ENCODE data around the gene NPHP4. TPM values are rescaled to one million over a fixed set of nuclear protein-coding genes. Genes with fewer than 3 reads are reported as not detected.

NPHP4 gene
- total and polyA plus RNA-seq, 9 of the 15 experiments (the other 6 are each of a cell fraction or from before 2014, with no cell fraction given) = 0.52 to 26.2 (median 6.7) TPM

DNA sequence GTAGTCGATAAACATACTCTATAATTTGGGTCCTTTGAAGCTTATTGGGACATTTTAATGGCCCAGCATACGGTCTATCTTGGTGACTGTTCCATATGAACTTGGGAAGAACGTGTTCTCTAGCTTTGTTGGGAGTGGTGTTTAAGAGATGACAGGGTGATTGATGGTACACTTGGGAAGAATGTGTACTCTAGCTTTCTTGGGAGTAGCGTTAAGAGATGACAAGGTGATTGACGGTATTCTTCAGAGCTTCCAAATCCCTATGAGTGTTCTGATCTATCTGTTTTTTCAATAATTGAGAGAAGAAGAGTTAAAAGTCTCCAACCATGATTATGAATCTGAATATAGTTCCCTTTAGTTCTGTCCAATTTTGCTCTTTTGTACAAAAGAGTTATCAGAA lies 9.4 kb downstream of the NPHP4 start (continued):
- TF ChIP-seq MED1 (CRISPR knock-in tag; IDR thresholded peaks at IDR 0.05; ENCODE audit: borderline replicate concordance) = no peak
- no peak for TF ChIP-seq DIDO1 (tag; IDR thresholded peaks at IDR 0.05; ENCODE audit: low read depth)
- no peak for TF ChIP-seq ZNF589 (CRISPR knock-in tag; IDR thresholded peaks at IDR 0.05; ENCODE audit: low read depth)
- TF ChIP-seq GTF2E2 (tag; IDR thresholded peaks at IDR 0.05) = no peak
- TF ChIP-seq, protein P1, sequence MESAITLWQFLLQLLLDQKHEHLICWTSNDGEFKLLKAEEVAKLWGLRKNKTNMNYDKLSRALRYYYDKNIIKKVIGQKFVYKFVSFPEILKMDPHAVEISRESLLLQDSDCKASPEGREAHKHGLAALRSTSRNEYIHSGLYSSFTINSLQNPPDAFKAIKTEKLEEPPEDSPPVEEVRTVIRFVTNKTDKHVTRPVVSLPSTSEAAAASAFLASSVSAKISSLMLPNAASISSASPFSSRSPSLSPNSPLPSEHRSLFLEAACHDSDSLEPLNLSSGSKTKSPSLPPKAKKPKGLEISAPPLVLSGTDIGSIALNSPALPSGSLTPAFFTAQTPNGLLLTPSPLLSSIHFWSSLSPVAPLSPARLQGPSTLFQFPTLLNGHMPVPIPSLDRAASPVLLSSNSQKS (CRISPR knock-in tag; IDR thresholded peaks at IDR 0.05) = no peak
- TF ChIP-seq, protein P2, sequence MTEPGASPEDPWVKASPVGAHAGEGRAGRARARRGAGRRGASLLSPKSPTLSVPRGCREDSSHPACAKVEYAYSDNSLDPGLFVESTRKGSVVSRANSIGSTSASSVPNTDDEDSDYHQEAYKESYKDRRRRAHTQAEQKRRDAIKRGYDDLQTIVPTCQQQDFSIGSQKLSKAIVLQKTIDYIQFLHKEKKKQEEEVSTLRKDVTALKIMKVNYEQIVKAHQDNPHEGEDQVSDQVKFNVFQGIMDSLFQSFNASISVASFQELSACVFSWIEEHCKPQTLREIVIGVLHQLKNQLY (CRISPR knock-in tag; conservative IDR thresholded peaks at IDR 0.05) = no peak
- TF ChIP-seq HMG20B (CRISPR knock-in tag; IDR thresholded peaks at IDR 0.05) = no peak
- TF ChIP-seq PYGO2 (tag; IDR thresholded peaks at IDR 0.05) = 0 out of 2 replicates have a peak, but pooled peaks have one; percentile 2
- no peak for TF ChIP-seq NUFIP1 (IDR thresholded peaks at IDR 0.05; ENCODE audit: partially characterized antibody)
- TF ChIP-seq FOXM1 (IDR thresholded peaks at IDR 0.05; ENCODE audit: low read depth) = no peak
- TF ChIP-seq FOXM1 (CRISPR knock-in tag; IDR thresholded peaks at IDR 0.05; ENCODE audit: low read depth) = no peak
- TF ChIP-seq SUPT5H (IDR thresholded peaks at IDR 0.05) = no peak
- TF ChIP-seq, protein P3, sequence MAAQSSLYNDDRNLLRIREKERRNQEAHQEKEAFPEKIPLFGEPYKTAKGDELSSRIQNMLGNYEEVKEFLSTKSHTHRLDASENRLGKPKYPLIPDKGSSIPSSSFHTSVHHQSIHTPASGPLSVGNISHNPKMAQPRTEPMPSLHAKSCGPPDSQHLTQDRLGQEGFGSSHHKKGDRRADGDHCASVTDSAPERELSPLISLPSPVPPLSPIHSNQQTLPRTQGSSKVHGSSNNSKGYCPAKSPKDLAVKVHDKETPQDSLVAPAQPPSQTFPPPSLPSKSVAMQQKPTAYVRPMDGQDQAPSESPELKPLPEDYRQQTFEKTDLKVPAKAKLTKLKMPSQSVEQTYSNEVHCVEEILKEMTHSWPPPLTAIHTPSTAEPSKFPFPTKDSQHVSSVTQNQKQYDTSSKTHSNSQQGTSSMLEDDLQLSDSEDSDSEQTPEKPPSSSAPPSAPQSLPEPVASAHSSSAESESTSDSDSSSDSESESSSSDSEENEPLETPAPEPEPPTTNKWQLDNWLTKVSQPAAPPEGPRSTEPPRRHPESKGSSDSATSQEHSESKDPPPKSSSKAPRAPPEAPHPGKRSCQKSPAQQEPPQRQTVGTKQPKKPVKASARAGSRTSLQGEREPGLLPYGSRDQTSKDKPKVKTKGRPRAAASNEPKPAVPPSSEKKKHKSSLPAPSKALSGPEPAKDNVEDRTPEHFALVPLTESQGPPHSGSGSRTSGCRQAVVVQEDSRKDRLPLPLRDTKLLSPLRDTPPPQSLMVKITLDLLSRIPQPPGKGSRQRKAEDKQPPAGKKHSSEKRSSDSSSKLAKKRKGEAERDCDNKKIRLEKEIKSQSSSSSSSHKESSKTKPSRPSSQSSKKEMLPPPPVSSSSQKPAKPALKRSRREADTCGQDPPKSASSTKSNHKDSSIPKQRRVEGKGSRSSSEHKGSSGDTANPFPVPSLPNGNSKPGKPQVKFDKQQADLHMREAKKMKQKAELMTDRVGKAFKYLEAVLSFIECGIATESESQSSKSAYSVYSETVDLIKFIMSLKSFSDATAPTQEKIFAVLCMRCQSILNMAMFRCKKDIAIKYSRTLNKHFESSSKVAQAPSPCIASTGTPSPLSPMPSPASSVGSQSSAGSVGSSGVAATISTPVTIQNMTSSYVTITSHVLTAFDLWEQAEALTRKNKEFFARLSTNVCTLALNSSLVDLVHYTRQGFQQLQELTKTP (IDR thresholded peaks at IDR 0.05; ENCODE audit: low read depth in 1 of 2, partially characterized antibody in 2 of 2) = no peak
- TF ChIP-seq, protein P4, sequence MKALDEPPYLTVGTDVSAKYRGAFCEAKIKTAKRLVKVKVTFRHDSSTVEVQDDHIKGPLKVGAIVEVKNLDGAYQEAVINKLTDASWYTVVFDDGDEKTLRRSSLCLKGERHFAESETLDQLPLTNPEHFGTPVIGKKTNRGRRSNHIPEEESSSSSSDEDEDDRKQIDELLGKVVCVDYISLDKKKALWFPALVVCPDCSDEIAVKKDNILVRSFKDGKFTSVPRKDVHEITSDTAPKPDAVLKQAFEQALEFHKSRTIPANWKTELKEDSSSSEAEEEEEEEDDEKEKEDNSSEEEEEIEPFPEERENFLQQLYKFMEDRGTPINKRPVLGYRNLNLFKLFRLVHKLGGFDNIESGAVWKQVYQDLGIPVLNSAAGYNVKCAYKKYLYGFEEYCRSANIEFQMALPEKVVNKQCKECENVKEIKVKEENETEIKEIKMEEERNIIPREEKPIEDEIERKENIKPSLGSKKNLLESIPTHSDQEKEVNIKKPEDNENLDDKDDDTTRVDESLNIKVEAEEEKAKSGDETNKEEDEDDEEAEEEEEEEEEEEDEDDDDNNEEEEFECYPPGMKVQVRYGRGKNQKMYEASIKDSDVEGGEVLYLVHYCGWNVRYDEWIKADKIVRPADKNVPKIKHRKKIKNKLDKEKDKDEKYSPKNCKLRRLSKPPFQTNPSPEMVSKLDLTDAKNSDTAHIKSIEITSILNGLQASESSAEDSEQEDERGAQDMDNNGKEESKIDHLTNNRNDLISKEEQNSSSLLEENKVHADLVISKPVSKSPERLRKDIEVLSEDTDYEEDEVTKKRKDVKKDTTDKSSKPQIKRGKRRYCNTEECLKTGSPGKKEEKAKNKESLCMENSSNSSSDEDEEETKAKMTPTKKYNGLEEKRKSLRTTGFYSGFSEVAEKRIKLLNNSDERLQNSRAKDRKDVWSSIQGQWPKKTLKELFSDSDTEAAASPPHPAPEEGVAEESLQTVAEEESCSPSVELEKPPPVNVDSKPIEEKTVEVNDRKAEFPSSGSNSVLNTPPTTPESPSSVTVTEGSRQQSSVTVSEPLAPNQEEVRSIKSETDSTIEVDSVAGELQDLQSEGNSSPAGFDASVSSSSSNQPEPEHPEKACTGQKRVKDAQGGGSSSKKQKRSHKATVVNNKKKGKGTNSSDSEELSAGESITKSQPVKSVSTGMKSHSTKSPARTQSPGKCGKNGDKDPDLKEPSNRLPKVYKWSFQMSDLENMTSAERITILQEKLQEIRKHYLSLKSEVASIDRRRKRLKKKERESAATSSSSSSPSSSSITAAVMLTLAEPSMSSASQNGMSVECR (CRISPR knock-in tag; IDR thresholded peaks at IDR 0.05) = no peak
- no peak for TF ChIP-seq POLR3A (IDR thresholded peaks at IDR 0.05; ENCODE audit: borderline replicate concordance, extremely low read depth, insufficient read depth, insufficient read length)
- TF ChIP-seq, protein P5, sequence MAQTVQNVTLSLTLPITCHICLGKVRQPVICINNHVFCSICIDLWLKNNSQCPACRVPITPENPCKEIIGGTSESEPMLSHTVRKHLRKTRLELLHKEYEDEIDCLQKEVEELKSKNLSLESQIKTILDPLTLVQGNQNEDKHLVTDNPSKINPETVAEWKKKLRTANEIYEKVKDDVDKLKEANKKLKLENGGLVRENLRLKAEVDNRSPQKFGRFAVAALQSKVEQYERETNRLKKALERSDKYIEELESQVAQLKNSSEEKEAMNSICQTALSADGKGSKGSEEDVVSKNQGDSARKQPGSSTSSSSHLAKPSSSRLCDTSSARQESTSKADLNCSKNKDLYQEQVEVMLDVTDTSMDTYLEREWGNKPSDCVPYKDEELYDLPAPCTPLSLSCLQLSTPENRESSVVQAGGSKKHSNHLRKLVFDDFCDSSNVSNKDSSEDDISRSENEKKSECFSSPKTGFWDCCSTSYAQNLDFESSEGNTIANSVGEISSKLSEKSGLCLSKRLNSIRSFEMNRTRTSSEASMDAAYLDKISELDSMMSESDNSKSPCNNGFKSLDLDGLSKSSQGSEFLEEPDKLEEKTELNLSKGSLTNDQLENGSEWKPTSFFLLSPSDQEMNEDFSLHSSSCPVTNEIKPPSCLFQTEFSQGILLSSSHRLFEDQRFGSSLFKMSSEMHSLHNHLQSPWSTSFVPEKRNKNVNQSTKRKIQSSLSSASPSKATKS (CRISPR knock-in tag; IDR thresholded peaks at IDR 0.05) = no peak
